Duodenal mucosa (tissue), 2 donors: ENCODE data around the gene CUX1.

Experiments used
- H3K27ac ChIP-seq: one replicate; pipeline ENCODE4 v1.7.0; 2013; ENCODE audit warnings: low read depth, low read length
- H3K27me3 ChIP-seq, 2 donors: one replicate each; pipeline ENCODE4 v1.7.0; 2013; ENCODE audit warnings: low read length in 2 of 2, control low read depth in 1 of 2; ENCODE audit not compliant: insufficient read depth in 2 of 2, control insufficient read depth in 1 of 2
- H3K36me3 ChIP-seq, 2 donors: one replicate each; pipeline ENCODE4 v1.7.0; 2013; ENCODE audit warnings: low read length in 2 of 2, control low read depth in 1 of 2; ENCODE audit not compliant: insufficient read depth in 2 of 2, control insufficient read depth in 1 of 2
- H3K4me1 ChIP-seq, 2 donors: one replicate each; pipeline ENCODE4 v1.7.0; 2013; ENCODE audit warnings: low read length in 2 of 2, control low read depth in 1 of 2; ENCODE audit not compliant: insufficient read depth in 2 of 2, control insufficient read depth in 1 of 2
- H3K4me3 ChIP-seq, 2 donors: one replicate each; pipeline ENCODE4 v1.7.0; 2013; ENCODE audit warnings: low read length in 2 of 2, low read depth in 1 of 2
- H3K9ac ChIP-seq, 2 donors: one replicate each; pipeline ENCODE4 v1.7.0; 2013; ENCODE audit warnings: low read length in 2 of 2, low read depth in 1 of 2
- H3K9me3 ChIP-seq, 2 donors: one replicate each; pipeline ENCODE4 v1.7.0; 2013; ENCODE audit warnings: low read length in 2 of 2, control low read depth in 1 of 2; ENCODE audit not compliant: control insufficient read depth in 1 of 2

Gene CUX1

DNA sequence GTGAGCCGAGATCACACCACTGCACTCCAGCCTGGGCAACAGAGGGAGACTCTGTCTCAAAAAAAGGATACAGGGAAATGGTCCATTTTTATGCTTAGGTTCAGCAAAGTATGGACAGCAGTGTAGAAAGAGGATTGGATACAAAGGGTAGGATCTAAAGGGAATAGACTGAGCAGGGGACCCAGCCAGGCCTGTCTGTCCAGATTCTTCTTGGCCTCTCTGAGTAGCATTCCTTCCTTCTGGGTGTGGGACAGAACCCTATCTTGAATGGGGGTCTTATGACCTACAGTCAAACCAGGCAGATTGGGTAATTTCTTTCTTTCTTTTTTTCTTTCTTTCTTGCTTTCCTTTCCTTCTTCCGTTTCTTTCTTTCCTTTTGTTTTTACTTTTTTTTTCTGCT, 494.9 kb downstream of the CUX1 start:
- H3K4me3 ChIP-seq = no peak overlapping the region
- H3K27ac ChIP-seq = no peak overlapping the region
- no peaks in the 10 kb centered on the region for H3K9me3 ChIP-seq
- H3K4me1 ChIP-seq = peaks cover 3 to 10% of the 10 kb centered on the region in 2 donors
- H3K36me3 ChIP-seq = no peaks in the 10 kb centered on the region
- H3K9ac ChIP-seq = no peak overlapping the region
- H3K27me3 ChIP-seq = no peaks in the 10 kb centered on the region

DNA sequence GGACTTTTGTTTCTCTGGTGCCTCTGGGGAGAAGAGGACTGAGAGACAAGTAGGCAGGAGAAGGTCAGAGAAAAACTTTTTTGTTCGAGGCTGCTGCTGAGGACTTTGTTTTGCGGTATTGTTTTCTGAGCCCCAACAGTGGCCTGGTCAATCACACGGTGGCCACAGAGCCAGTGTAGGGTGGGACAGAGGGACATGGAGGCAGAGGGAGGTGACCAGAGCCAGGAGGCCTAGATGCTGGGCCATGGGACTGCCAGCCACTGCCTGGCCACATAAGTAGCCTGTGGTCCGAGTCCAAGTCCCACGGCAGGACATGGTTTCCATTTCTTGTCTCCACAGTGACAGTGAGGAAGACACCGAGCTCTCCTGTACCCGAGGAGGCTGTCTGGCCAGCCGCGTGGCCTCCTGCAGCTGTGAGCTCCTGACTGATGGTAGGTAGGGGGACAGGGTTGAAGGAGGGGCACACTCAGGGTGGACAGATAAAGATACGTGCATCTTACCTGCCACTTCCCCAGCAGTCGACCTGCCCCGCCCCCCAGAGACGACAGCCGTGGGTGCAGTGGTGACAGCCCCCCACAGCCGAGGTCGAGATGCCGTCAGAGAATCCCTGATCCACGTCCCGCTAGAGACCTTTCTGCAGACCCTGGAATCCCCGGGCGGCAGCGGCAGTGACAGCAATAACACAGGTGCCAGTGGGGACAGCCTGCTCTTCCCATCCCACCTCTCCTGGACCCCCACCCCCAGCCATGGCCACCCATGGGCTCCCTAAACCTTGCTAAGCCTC, 496.8 kb downstream of the CUX1 start:
- H3K4me3 ChIP-seq = no peak overlapping the region
- no peak overlapping the region for H3K27ac ChIP-seq
- H3K36me3 ChIP-seq = no peaks in the 10 kb centered on the region
- H3K27me3 ChIP-seq = no peaks in the 10 kb centered on the region
- peaks cover 0 to 5% of the 10 kb centered on the region in 2 donors for H3K4me1 ChIP-seq
- H3K9me3 ChIP-seq = no peaks in the 10 kb centered on the region
- no peak overlapping the region for H3K9ac ChIP-seq

DNA sequence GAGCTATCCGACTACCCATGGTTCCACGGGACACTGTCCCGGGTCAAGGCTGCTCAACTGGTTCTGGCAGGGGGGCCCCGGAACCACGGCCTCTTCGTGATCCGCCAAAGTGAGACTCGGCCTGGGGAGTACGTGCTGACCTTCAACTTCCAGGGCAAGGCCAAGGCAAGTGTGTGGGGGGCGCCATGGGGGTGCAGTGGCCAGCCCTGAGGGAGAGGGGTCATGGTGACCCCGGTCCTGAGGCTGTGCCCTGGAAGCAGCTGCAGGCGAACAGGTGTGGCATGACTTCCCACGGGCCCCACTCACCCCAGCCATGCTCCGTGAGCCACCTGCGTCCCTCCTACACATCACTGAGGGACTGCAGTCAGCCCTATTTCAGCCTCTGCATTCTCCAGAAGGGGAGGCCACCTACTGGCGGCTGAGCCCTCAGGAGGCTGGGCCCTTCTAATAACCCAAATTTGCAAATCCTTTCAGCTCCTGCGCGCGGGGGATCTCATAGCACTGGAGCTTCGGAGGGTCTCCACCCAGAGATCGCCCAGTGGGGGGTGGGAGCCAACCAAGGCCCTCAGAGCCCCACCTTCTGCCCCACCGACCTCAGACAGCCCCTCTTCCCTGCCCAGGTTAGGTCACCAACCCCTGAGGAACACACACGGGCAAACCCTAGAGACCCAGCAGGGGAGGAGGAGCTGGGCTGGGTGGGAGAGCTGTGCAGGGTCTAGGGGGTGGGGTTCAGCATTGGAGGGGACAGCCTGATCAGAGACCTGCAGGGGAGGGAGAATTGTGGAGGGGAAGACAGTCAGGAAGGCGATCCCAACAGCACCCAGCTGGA, 500.0 kb downstream of the CUX1 start:
- Histone ChIP-seq H3K9me3 (no peaks in the 10 kb centered on the region), H3K4me3 (no peak overlapping the region), H3K36me3 (no peaks in the 10 kb centered on the region), H3K27me3 (peaks cover 0 to 4% of the 10 kb centered on the region in 2 donors), H3K9ac (no peak overlapping the region), H3K27ac (no peak overlapping the region), H3K4me1 (peaks cover 0 to 5% of the 10 kb centered on the region in 2 donors)

DNA sequence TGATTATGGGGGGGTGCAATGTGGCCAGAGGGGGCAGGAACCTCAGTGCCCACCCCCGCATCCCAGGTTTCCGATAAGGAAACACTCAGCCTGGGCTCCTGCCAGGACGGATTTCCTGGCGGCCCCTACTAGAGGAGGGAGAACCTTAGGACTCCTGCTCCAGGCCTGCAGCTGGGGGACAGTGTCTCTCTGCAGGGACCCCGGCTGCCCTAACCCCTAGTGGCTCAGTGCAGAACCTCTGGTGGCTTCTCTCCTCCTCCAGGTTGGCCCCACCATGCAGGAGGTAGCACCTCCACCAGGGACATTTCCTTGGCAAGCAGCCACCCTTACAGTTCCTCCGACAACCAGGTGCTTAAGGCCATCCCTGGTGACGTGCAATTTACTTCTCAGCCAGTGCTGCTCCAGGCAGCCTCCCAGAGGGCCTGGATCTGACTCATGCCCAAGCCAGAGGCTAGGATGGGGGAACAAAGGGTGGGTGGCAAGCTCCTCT, 501.1 kb downstream of the CUX1 start:
- Histone ChIP-seq H3K36me3 (no peaks in the 10 kb centered on the region), H3K4me3 (no peak overlapping the region), H3K27ac (no peak overlapping the region), H3K27me3 (peaks cover 0 to 4% of the 10 kb centered on the region in 2 donors), H3K9ac (no peak overlapping the region), H3K9me3 (no peaks in the 10 kb centered on the region), H3K4me1 (peaks cover 0 to 5% of the 10 kb centered on the region in 2 donors)

DNA sequence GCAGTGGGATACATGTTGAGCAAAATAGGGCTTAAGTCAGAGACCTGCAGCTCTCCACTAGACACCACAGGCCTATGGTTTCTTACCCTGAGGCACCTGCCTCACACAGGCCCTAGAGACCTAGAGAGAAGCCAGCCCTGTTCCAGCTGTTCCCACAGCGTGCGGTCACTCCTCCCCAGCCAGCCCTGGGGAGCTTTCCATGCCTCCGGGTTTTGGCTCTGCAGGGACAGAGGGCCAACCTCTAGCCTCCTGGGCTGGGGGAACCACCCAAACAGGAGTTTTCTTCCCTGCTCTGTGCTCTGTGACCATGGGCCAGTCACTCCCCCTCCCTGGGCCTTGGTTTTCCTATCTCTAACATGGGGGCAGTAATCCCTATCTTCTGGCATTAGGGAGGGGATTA, 502.2 kb downstream of the CUX1 start:
- Histone ChIP-seq H3K27ac (no peak overlapping the region), H3K9me3 (no peaks in the 10 kb centered on the region), H3K27me3 (peaks cover 0 to 4% of the 10 kb centered on the region in 2 donors), H3K36me3 (no peaks in the 10 kb centered on the region), H3K4me1 (peaks cover 0 to 5% of the 10 kb centered on the region in 2 donors), H3K4me3 (no peak overlapping the region), H3K9ac (no peak overlapping the region)

DNA sequence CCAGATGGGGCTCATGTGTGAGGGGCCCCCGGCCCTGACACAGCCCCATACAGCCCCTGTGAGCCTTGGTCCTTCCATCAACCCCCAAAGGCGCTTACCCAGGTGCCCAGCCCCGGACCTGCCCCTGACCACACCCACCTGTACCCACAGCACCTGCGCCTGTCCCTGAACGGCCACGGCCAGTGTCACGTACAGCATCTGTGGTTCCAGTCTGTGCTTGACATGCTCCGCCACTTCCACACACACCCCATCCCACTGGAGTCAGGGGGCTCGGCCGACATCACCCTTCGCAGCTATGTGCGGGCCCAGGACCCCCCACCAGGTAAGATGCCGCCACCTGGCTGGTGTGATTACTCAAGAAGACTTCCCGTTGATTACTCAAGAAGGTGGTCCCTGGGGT, 502.8 kb downstream of the CUX1 start:
- H3K9ac ChIP-seq = no peak overlapping the region
- H3K27me3 ChIP-seq = peaks cover 0 to 4% of the 10 kb centered on the region in 2 donors
- H3K27ac ChIP-seq = no peak overlapping the region
- H3K4me3 ChIP-seq = no peak overlapping the region
- peaks cover 0 to 5% of the 10 kb centered on the region in 2 donors for H3K4me1 ChIP-seq
- no peaks in the 10 kb centered on the region for H3K9me3 ChIP-seq
- H3K36me3 ChIP-seq = no peaks in the 10 kb centered on the region

DNA sequence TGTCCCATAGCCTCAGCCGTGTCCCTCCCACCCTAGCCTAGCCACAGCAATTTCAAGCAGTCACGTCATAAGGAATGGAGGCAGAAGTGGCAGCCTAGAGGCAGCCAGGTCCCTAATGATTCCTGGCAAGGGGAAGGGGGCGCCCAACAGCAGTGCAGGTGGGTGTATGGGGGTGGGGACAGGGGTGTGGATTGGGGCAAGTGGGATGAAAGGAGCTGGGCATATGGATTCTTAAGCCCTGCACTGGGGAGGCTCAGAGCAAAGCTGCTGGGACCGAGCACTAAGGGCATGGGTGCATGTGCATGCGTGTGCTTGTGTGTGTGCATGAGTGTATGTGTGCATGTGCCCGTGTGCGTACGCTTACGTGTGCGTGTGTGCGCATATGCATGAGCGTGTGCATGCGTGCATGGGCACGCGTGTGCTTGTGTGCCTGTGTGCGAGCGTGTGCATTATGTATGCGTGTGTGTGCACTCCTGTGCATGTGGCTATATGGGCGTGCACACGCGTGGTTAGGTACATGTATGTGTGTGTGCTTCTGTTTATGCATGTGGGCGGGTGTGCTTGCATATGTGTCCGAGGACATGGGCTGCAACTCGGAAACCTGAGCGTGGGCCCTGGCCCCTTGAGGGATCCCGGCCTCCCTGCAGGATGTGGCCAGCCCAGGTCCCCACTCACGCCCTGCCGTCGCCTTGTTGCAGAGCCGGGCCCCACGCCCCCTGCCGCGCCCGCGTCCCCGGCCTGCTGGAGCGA, 503.4 kb downstream of the CUX1 start:
- H3K9ac ChIP-seq = no peak overlapping the region
- peaks cover 0 to 5% of the 10 kb centered on the region in 2 donors for H3K4me1 ChIP-seq
- H3K4me3 ChIP-seq = no peak overlapping the region
- no peak overlapping the region for H3K27ac ChIP-seq
- no peaks in the 10 kb centered on the region for H3K9me3 ChIP-seq
- peaks cover 0 to 4% of the 10 kb centered on the region in 2 donors for H3K27me3 ChIP-seq
- H3K36me3 ChIP-seq = no peaks in the 10 kb centered on the region

DNA sequence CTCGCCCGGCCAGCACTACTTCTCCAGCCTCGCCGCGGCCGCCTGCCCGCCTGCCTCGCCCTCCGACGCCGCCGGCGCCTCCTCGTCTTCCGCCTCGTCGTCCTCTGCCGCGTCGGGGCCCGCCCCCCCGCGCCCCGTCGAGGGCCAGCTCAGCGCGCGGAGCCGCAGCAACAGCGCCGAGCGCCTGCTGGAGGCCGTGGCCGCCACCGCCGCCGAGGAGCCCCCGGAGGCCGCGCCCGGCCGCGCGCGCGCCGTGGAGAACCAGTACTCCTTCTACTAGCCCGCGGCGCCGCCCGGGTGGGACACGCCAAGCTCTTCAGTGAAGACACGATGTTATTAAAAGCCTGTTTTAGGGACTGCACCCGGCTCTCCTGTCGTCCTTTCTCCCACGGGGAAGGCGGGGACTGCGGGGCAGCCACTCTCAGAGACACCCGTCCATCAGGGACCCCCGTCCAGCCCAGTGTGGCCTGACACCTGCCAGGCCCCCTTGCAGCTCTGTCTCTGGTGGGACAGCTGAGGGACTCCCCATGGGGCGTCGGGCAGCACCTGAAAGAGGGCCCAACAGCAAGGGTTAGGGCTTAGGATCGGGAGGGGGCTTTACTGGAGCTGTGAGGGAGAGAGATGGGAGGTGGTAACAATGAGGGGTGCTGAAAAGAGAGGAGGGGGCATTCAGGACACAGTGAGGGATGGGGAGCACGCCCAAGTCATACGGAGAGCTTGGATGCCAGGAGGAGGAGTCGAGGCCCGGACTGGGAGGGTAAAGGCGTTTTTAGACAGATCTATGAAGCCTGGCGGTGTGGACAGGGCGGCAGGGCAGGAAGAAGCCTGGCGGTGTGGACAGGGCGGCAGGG, 504.1 kb downstream of the CUX1 start:
- Histone ChIP-seq H3K9ac (no peak overlapping the region), H3K9me3 (no peaks in the 10 kb centered on the region), H3K4me1 (peaks cover 0 to 5% of the 10 kb centered on the region in 2 donors), H3K36me3 (no peaks in the 10 kb centered on the region), H3K27me3 (peaks cover 0 to 4% of the 10 kb centered on the region in 2 donors), H3K27ac (no peak overlapping the region), H3K4me3 (no peak overlapping the region)

DNA sequence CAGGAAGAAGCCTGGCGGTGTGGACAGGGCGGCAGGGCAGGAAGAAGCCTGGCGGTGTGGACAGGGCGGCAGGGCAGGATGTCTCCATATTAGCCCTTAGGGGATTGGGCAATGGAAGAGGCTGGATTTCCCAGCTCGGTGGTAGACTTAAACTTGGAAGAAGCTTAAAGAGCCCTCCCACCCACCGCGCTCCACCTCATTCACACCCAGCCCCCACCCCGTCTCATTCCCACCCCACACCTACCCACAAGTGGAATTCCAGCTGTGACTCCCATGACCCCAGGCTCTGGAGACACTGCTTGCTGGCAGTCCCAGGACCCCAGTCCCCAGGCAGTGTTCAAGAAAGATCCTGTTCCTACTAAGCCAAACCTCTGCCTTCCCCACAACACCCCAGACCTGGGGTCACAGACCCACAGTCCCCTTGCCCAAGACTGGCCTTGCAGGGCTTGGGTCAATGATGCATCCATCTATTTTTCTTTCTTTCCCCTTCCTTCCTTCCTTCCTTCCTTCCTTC, 504.8 kb downstream of the CUX1 start:
- H3K36me3 ChIP-seq = no peaks in the 10 kb centered on the region
- H3K27ac ChIP-seq = no peak overlapping the region
- no peak overlapping the region for H3K4me3 ChIP-seq
- peaks cover 0 to 4% of the 10 kb centered on the region in 2 donors for H3K27me3 ChIP-seq
- H3K4me1 ChIP-seq = peaks cover 0 to 5% of the 10 kb centered on the region in 2 donors
- H3K9me3 ChIP-seq = no peaks in the 10 kb centered on the region
- no peak overlapping the region for H3K9ac ChIP-seq
